ENCODE data around the gene CSNK2B. TPM values are rescaled to one million over a fixed set of nuclear protein-coding genes. Genes with fewer than 3 reads are reported as not detected.

CSNK2B gene
- total and polyA plus RNA-seq, 9 of the 15 experiments (the other 6 are each of a cell fraction or from before 2014, with no cell fraction given) = 120 to 1,126 (median 529) TPM

DNA sequence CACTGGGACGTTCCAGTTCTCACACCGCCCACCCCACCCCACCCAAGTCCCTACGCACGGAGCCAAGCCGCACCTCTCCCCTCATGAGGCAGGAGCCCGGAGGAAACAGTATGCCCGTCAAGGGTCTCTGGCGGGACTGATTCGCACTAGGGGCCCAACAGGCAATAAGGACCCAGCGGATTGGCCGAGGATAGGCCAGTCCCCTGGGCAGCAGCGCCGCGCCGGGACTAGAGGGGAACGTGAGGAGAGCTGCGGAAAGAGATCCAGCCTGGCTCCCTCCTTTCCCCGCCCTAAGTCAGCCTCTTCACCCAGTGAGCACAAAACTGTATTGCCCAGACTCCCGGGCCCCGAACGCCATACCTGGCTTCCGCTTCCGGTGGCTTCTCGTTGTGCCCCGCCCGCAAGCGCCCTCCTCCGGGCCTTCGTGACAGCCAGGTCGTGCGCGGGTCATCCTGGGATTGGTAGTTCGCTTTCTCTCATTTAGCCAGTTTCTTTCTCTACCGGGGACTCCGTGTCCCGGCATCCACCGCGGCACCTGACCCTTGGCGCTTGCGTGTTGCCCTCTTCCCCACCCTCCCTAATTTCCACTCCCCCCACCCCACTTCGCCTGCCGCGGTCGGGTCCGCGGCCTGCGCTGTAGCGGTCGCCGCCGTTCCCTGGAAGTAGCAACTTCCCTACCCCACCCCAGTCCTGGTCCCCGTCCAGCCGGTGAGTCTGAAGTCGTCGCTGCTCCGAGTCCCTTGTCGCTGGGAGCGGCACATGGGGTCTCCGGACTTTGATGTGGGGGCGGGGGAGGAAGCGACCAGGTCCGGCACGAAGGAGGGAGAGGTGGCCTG is at the start of gene CSNK2B (continued):
- TF ChIP-seq NELFE (IDR thresholded peaks at IDR 0.05; ENCODE audit: insufficient read depth, insufficient read length) (no peak), ZNF121 (CRISPR knock-in tag; conservative IDR thresholded peaks at IDR 0.05) (no peak), NCOA2 (IDR thresholded peaks at IDR 0.05; ENCODE audit: partially characterized antibody in 2 of 2) (no peak), ZNF184 (CRISPR knock-in tag; IDR thresholded peaks at IDR 0.05) (no peak), MEF2A (IDR thresholded peaks at IDR 0.05; ENCODE audit: control insufficient read depth, low read depth, low read length) (peak; percentile 3; the same call in 1 of the 2 replicates), PPARD (CRISPR knock-in tag; IDR thresholded peaks at IDR 0.05) (peak; percentile 31; the same call in 1 of the 2 replicates), KLF1 (tag; IDR thresholded peaks at IDR 0.05) (peak; percentile 57; the same call in 1 of the 2 replicates), MTA2 (IDR thresholded peaks at IDR 0.05; ENCODE audit: low read depth) (peak; percentile 79; the same call in 1 of the 2 replicates), KAT8 (IDR thresholded peaks at IDR 0.05; ENCODE audit: low read depth) (no peak), ZNF785 (CRISPR knock-in tag; IDR thresholded peaks at IDR 0.05) (0 out of 2 replicates have a peak, but pooled peaks have one; percentile 17), HDGF (IDR thresholded peaks at IDR 0.05) (peak; percentile 54; the same call in 1 of the 2 replicates), GTF2A2 (tag; IDR thresholded peaks at IDR 0.05) (no peak), ZBTB1 (CRISPR knock-in tag; IDR thresholded peaks at IDR 0.05; ENCODE audit: borderline replicate concordance, low read depth) (peak; percentile 87), RBM22 (IDR thresholded peaks at IDR 0.05; ENCODE audit: low read depth, low read length, poor library complexity, severe bottlenecking) (peak; percentile 83), BRCA1 (IDR thresholded peaks at IDR 0.05) (no peak), BRCA1 (CRISPR knock-in tag; IDR thresholded peaks at IDR 0.05) (no peak), POLR3G (IDR thresholded peaks at IDR 0.05; ENCODE audit: extremely low read depth, insufficient read length, insufficient replicate concordance) (no peak)
- TF ChIP-seq, protein P1, sequence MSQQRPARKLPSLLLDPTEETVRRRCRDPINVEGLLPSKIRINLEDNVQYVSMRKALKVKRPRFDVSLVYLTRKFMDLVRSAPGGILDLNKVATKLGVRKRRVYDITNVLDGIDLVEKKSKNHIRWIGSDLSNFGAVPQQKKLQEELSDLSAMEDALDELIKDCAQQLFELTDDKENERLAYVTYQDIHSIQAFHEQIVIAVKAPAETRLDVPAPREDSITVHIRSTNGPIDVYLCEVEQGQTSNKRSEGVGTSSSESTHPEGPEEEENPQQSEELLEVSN (IDR thresholded peaks at IDR 0.05; ENCODE audit: borderline replicate concordance in 1 of 2, extremely low read depth in 1 of 2, insufficient read depth in 1 of 2, insufficient read length in 1 of 2, low read depth in 1 of 2, low read length in 1 of 2, poor library complexity in 1 of 2, severe bottlenecking in 1 of 2) = peak in 1 of 2 experiments; percentile 61
- TF ChIP-seq, protein P2, sequence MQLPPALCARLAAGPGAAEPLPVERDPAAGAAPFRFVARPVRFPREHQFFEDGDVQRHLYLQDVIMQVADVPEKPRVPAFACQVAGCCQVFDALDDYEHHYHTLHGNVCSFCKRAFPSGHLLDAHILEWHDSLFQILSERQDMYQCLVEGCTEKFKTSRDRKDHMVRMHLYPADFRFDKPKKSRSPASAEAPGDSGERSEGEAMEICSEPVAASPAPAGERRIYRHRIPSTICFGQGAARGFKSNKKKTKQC (CRISPR knock-in tag; IDR thresholded peaks at IDR 0.05) = peak; percentile 9
- TF ChIP-seq, protein P3, sequence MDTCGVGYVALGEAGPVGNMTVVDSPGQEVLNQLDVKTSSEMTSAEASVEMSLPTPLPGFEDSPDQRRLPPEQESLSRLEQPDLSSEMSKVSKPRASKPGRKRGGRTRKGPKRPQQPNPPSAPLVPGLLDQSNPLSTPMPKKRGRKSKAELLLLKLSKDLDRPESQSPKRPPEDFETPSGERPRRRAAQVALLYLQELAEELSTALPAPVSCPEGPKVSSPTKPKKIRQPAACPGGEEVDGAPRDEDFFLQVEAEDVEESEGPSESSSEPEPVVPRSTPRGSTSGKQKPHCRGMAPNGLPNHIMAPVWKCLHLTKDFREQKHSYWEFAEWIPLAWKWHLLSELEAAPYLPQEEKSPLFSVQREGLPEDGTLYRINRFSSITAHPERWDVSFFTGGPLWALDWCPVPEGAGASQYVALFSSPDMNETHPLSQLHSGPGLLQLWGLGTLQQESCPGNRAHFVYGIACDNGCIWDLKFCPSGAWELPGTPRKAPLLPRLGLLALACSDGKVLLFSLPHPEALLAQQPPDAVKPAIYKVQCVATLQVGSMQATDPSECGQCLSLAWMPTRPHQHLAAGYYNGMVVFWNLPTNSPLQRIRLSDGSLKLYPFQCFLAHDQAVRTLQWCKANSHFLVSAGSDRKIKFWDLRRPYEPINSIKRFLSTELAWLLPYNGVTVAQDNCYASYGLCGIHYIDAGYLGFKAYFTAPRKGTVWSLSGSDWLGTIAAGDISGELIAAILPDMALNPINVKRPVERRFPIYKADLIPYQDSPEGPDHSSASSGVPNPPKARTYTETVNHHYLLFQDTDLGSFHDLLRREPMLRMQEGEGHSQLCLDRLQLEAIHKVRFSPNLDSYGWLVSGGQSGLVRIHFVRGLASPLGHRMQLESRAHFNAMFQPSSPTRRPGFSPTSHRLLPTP (IDR thresholded peaks at IDR 0.05; ENCODE audit: borderline replicate concordance, extremely low read depth, insufficient read length) = no peak
